Neutrophil (primary cell): ENCODE measurements around the gene IFI27L1.

Experiments
- H3K27ac ChIP-seq: fragments of 200-600 bp; sonication (generic); 2 replicates; pipeline ENCODE4 v1.5.1; 2016; ENCODE audit warnings: mild to moderate bottlenecking, moderate library complexity
- H3K27me3 ChIP-seq: fragments of 200-600 bp; sonication (generic); 2 replicates; pipeline ENCODE4 v1.6.0; 2016; ENCODE audit warnings: mild to moderate bottlenecking
- H3K36me3 ChIP-seq: fragments of 200-600 bp; sonication (generic); 2 replicates; pipeline ENCODE4 v1.5.1; 2017
- H3K4me1 ChIP-seq, 2 experiments: fragments of 200-600 bp in 1 of 2; sonication (generic) in 1 of 2; 1 replicate in 1 of 2; 2 replicates in 1 of 2; pipeline versions ENCODE4 v1.5.1 to v1.6.1; 2013 to 2016; ENCODE audit warnings: low read depth in 1 of 2, low read length in 1 of 2, mild to moderate bottlenecking in 1 of 2, moderate library complexity in 1 of 2; ENCODE audit not compliant: control insufficient read depth in 1 of 2, insufficient read depth in 1 of 2
- H3K4me3 ChIP-seq, 2 experiments: fragments of 200-600 bp in 1 of 2; sonication (generic) in 1 of 2; 1 replicate in 1 of 2; 2 replicates in 1 of 2; pipeline ENCODE4 v1.5.1; 2013 to 2016; ENCODE audit warnings: low read depth in 1 of 2, low read length in 1 of 2, mild to moderate bottlenecking in 1 of 2, moderate library complexity in 1 of 2
- H3K9me3 ChIP-seq: fragments of 200-600 bp; sonication (generic); 2 replicates; pipeline ENCODE4 v1.5.1; 2016
- CTCF ChIP-seq: fragments of 200-600 bp; sonication (generic); IDR thresholded peaks from 2 replicates; pipeline ENCODE4 v1.5.1; 2016; ENCODE audit warnings: antibody characterized with exemption

The IFI27L1 gene

GRCh38 chr14:94050231-94050880 lies 30.8 kb upstream of the IFI27L1 start:
- no peaks in the 10 kb centered on the region for H3K27me3 ChIP-seq
- no peaks in the 10 kb centered on the region for H3K9me3 ChIP-seq
- no peak overlapping the region for H3K27ac ChIP-seq
- H3K4me1 ChIP-seq = no peaks in the 10 kb centered on the region
- peaks cover 96% of the 10 kb centered on the region for H3K36me3 ChIP-seq
- TF ChIP-seq CTCF = no peak
- H3K4me3 ChIP-seq = no peak overlapping the region

GRCh38 chr14:94051115-94051514 lies 30.0 kb upstream of the IFI27L1 start:
- TF ChIP-seq CTCF = no peak
- Histone ChIP-seq H3K4me1 (no peaks in the 10 kb centered on the region), H3K27me3 (no peaks in the 10 kb centered on the region), H3K4me3 (no peak overlapping the region), H3K9me3 (no peaks in the 10 kb centered on the region), H3K36me3 (peaks cover 96% of the 10 kb centered on the region), H3K27ac (no peak overlapping the region)

- H3K27ac ChIP-seq = no peak overlapping the region
- TF ChIP-seq CTCF = no peak
- H3K36me3 ChIP-seq = peaks cover 97% of the 10 kb centered on the region
- no peaks in the 10 kb centered on the region for H3K9me3 ChIP-seq
- no peak overlapping the region for H3K4me3 ChIP-seq
- no peaks in the 10 kb centered on the region for H3K4me1 ChIP-seq
- no peaks in the 10 kb centered on the region for H3K27me3 ChIP-seq
These were observed 29.3 kb upstream of the IFI27L1 start for GRCh38 chr14:94051779-94052178.

GRCh38 chr14:94052199-94052598 lies 28.9 kb upstream of the IFI27L1 start:
- TF ChIP-seq CTCF = no peak
- H3K36me3 ChIP-seq = peaks cover 97% of the 10 kb centered on the region

GRCh38 chr14:94052662-94053061 lies 28.4 kb upstream of the IFI27L1 start:
- no peaks in the 10 kb centered on the region for H3K9me3 ChIP-seq
- no peak for TF ChIP-seq CTCF
- H3K27ac ChIP-seq = no peak overlapping the region
- no peak overlapping the region for H3K4me3 ChIP-seq
- peaks cover 97% of the 10 kb centered on the region for H3K36me3 ChIP-seq
- H3K27me3 ChIP-seq = no peaks in the 10 kb centered on the region
- no peaks in the 10 kb centered on the region for H3K4me1 ChIP-seq

More at GRCh38 chr14:94052199-94052598, 28.9 kb upstream of the IFI27L1 start:
- Histone ChIP-seq H3K27me3 (no peaks in the 10 kb centered on the region), H3K4me1 (no peaks in the 10 kb centered on the region), H3K27ac (no peak overlapping the region), H3K9me3 (no peaks in the 10 kb centered on the region), H3K4me3 (no peak overlapping the region)
